ENCODE measurements around the gene PRSS16.

Gene PRSS16

GRCh38 chr6:27286141-27286540 lies 38.6 kb downstream of the PRSS16 start:
- DNase-seq (ENCODE audit: low spot score) = peak; percentile 80

- no peak for DNase-seq (ENCODE audit: low spot score)
Measured at GRCh38 chr6:27287751-27288135, 40.2 kb downstream of the PRSS16 start.

GRCh38 chr6:27288136-27289044 lies 40.9 kb downstream of the PRSS16 start:
- peak; percentile 29 for DNase-seq (ENCODE audit: low spot score)

GRCh38 chr6:27290065-27290849 lies 42.8 kb downstream of the PRSS16 start:
- DNase-seq (ENCODE audit: low spot score) = peak; percentile 88

GRCh38 chr6:27290850-27291208 lies 43.3 kb downstream of the PRSS16 start:
- no peak for DNase-seq (ENCODE audit: low spot score)

- peak; percentile 83 for DNase-seq (ENCODE audit: low spot score)
Measured at GRCh38 chr6:27293436-27294098, 46.1 kb downstream of the PRSS16 start.

GRCh38 chr6:27294409-27294808 lies 46.9 kb downstream of the PRSS16 start:
- DNase-seq (ENCODE audit: low spot score) = no peak

- DNase-seq (ENCODE audit: low spot score) = peak; percentile 88
Measured at GRCh38 chr6:27295301-27296079, 48.0 kb downstream of the PRSS16 start.

GRCh38 chr6:27296106-27296783 lies 48.7 kb downstream of the PRSS16 start:
- peak; percentile 71 for DNase-seq (ENCODE audit: low spot score)

- no peak for DNase-seq (ENCODE audit: low spot score)
Measured at GRCh38 chr6:27297484-27297856, 50.0 kb downstream of the PRSS16 start.

- DNase-seq (ENCODE audit: low spot score) = peak; percentile 80
Measured at GRCh38 chr6:27297857-27298730, 50.6 kb downstream of the PRSS16 start.

GRCh38 chr6:27303613-27304272 lies 56.2 kb downstream of the PRSS16 start:
- peak; percentile 61 for DNase-seq (ENCODE audit: low spot score)

Measured in kidney tubule cell (primary cell).